ENCODE data around the gene MSRB2. TPM values are rescaled to one million over a fixed set of nuclear protein-coding genes. Genes with fewer than 3 reads are reported as not detected.

The MSRB2 gene
- total and polyA plus RNA-seq, 3 experiments from 2014 or later, result 3.2 to 12.6 (median 4.3) TPM

GRCh38 chr10:23139677-23140076 lies 44.3 kb downstream of the MSRB2 start:
- no peak for DNase-seq
- no peaks in the 10 kb centered on the region for H3K4me1 Mint-ChIP-seq
- H3K4me1 ChIP-seq (ENCODE audit: insufficient read depth, low read length), result no peaks in the 10 kb centered on the region
- H3K9me3 ChIP-seq (ENCODE audit: low read length), result no peaks in the 10 kb centered on the region
- no peak overlapping the region for H3K4me3 Mint-ChIP-seq
- no peak overlapping the region for H3K4me3 ChIP-seq (ENCODE audit: low read length)
- no peaks in the 10 kb centered on the region for H3K27me3 ChIP-seq (ENCODE audit: insufficient read depth, low read length, poor library complexity, severe bottlenecking)
- H3K27ac Mint-ChIP-seq, result no peak overlapping the region
- H3K9me3 Mint-ChIP-seq, result peaks cover 0 to 5% (median under 1%) of the 10 kb centered on the region in 5 donors
- H3K36me3 Mint-ChIP-seq, result peaks cover 0 to 3% (median 0%) of the 10 kb centered on the region in 3 donors
- no peak overlapping the region for H3K27ac ChIP-seq (ENCODE audit: low read depth, low read length)
- H3K27me3 Mint-ChIP-seq, result peaks cover 3 to 13% of the 10 kb centered on the region in 2 donors
- POLR2A ChIA-PET, result no interaction called here
- CTCF ChIA-PET, result interaction anchor here (1.6 kb wide), 1 partner anchor 18 kb away, joined by 3 read pairs; no protein-coding TSS in a partner anchor
- no peaks in the 10 kb centered on the region for H3K36me3 ChIP-seq (ENCODE audit: insufficient read depth, low read length)

GRCh38 chr10:23141995-23142394 lies 46.6 kb downstream of the MSRB2 start:
- Histone ChIP-seq H3K27ac (ENCODE audit: low read depth, low read length) (no peak overlapping the region), H3K27me3 (ENCODE audit: insufficient read depth, low read length, poor library complexity, severe bottlenecking) (no peaks in the 10 kb centered on the region), H3K4me3 (ENCODE audit: low read length) (no peak overlapping the region), H3K4me1 (ENCODE audit: insufficient read depth, low read length) (no peaks in the 10 kb centered on the region), H3K36me3 (ENCODE audit: insufficient read depth, low read length) (no peaks in the 10 kb centered on the region), H3K9me3 (ENCODE audit: low read length) (no peaks in the 10 kb centered on the region)
- POLR2A ChIA-PET, result no interaction called here
- Mint-ChIP-seq H3K4me1 (no peaks in the 10 kb centered on the region), H3K36me3 (peaks cover 0 to 3% (median 0%) of the 10 kb centered on the region in 3 donors), H3K27ac (no peak overlapping the region), H3K27me3 (peaks cover 5 to 11% of the 10 kb centered on the region in 2 donors), H3K9me3 (peaks cover 0 to 5% (median 0%) of the 10 kb centered on the region in 5 donors), H3K4me3 (no peak overlapping the region)
- CTCF ChIA-PET, result no interaction called here
- no peak for DNase-seq

- H3K36me3 ChIP-seq (ENCODE audit: insufficient read depth, low read length), result no peaks in the 10 kb centered on the region
- CTCF ChIA-PET, result interaction anchor here (1.9 kb wide), 1 partner anchor 12 kb away, joined by 5 read pairs; no protein-coding TSS in a partner anchor
- Mint-ChIP-seq H3K36me3 (no peaks in the 10 kb centered on the region), H3K9me3 (peaks cover 0 to 2% (median 0%) of the 10 kb centered on the region in 5 donors), H3K4me3 (no peak overlapping the region), H3K27ac (no peak overlapping the region), H3K27me3 (peaks cover 8 to 13% of the 10 kb centered on the region in 2 donors), H3K4me1 (no peaks in the 10 kb centered on the region)
- no peak overlapping the region for H3K4me3 ChIP-seq (ENCODE audit: low read length)
- DNase-seq, result no peak
- no peaks in the 10 kb centered on the region for H3K4me1 ChIP-seq (ENCODE audit: insufficient read depth, low read length)
- no peak overlapping the region for H3K27ac ChIP-seq (ENCODE audit: low read depth, low read length)
- no peaks in the 10 kb centered on the region for H3K9me3 ChIP-seq (ENCODE audit: low read length)
- H3K27me3 ChIP-seq (ENCODE audit: insufficient read depth, low read length, poor library complexity, severe bottlenecking), result no peaks in the 10 kb centered on the region
- POLR2A ChIA-PET, result no interaction called here
Measured at GRCh38 chr10:23146258-23146657, 50.9 kb downstream of the MSRB2 start.

- H3K4me3 Mint-ChIP-seq, result no peak overlapping the region
- no peak overlapping the region for H3K27ac Mint-ChIP-seq
- no peak overlapping the region for H3K27ac ChIP-seq (ENCODE audit: low read depth, low read length)
- H3K9me3 Mint-ChIP-seq, result no peaks in the 10 kb centered on the region
- ChIA-PET CTCF (interaction anchor here (1.9 kb wide), 1 partner anchor 11 kb away, joined by 5 read pairs; no protein-coding TSS in a partner anchor), POLR2A (no interaction called here)
- no peak for DNase-seq
- no peak overlapping the region for H3K4me3 ChIP-seq (ENCODE audit: low read length)
- no peaks in the 10 kb centered on the region for H3K36me3 Mint-ChIP-seq
- no peaks in the 10 kb centered on the region for H3K4me1 ChIP-seq (ENCODE audit: insufficient read depth, low read length)
- no peaks in the 10 kb centered on the region for H3K4me1 Mint-ChIP-seq
- H3K36me3 ChIP-seq (ENCODE audit: insufficient read depth, low read length), result no peaks in the 10 kb centered on the region
- peaks cover 11 to 16% of the 10 kb centered on the region in 2 donors for H3K27me3 Mint-ChIP-seq
- H3K27me3 ChIP-seq (ENCODE audit: insufficient read depth, low read length, poor library complexity, severe bottlenecking), result no peaks in the 10 kb centered on the region
- H3K9me3 ChIP-seq (ENCODE audit: low read length), result no peaks in the 10 kb centered on the region
Measured at GRCh38 chr10:23147035-23147434, 51.7 kb downstream of the MSRB2 start.

GRCh38 chr10:23148214-23148613 lies 52.8 kb downstream of the MSRB2 start:
- POLR2A ChIA-PET, result no interaction called here
- H3K4me3 ChIP-seq (ENCODE audit: low read length), result no peak overlapping the region

GRCh38 chr10:23150091-23150490 lies 54.7 kb downstream of the MSRB2 start:
- Mint-ChIP-seq H3K4me1 (no peaks in the 10 kb centered on the region), H3K9me3 (peaks cover 0 to 3% (median 0%) of the 10 kb centered on the region in 5 donors), H3K4me3 (no peak overlapping the region), H3K36me3 (no peaks in the 10 kb centered on the region), H3K27me3 (peaks cover 11 to 21% of the 10 kb centered on the region in 2 donors), H3K27ac (no peak overlapping the region)
- no peaks in the 10 kb centered on the region for H3K4me1 ChIP-seq (ENCODE audit: insufficient read depth, low read length)
- H3K27ac ChIP-seq (ENCODE audit: low read depth, low read length), result no peak overlapping the region
- H3K27me3 ChIP-seq (ENCODE audit: insufficient read depth, low read length, poor library complexity, severe bottlenecking), result no peaks in the 10 kb centered on the region
- no peak overlapping the region for H3K4me3 ChIP-seq (ENCODE audit: low read length)
- DNase-seq, result no peak
- ChIA-PET POLR2A (no interaction called here), CTCF (no interaction called here)
- no peaks in the 10 kb centered on the region for H3K36me3 ChIP-seq (ENCODE audit: insufficient read depth, low read length)
- H3K9me3 ChIP-seq (ENCODE audit: low read length), result no peaks in the 10 kb centered on the region

More at GRCh38 chr10:23148214-23148613, 52.8 kb downstream of the MSRB2 start:
- no peaks in the 10 kb centered on the region for H3K27me3 ChIP-seq (ENCODE audit: insufficient read depth, low read length, poor library complexity, severe bottlenecking)
- H3K9me3 ChIP-seq (ENCODE audit: low read length), result no peaks in the 10 kb centered on the region
- Mint-ChIP-seq H3K36me3 (no peaks in the 10 kb centered on the region), H3K4me1 (no peaks in the 10 kb centered on the region), H3K27ac (no peak overlapping the region), H3K27me3 (peaks cover 11 to 16% of the 10 kb centered on the region in 2 donors), H3K9me3 (no peaks in the 10 kb centered on the region), H3K4me3 (no peak overlapping the region)
- CTCF ChIA-PET, result no interaction called here
- H3K27ac ChIP-seq (ENCODE audit: low read depth, low read length), result no peak overlapping the region
- no peaks in the 10 kb centered on the region for H3K4me1 ChIP-seq (ENCODE audit: insufficient read depth, low read length)
- no peaks in the 10 kb centered on the region for H3K36me3 ChIP-seq (ENCODE audit: insufficient read depth, low read length)
- DNase-seq, result no peak

- Mint-ChIP-seq H3K36me3 (no peaks in the 10 kb centered on the region), H3K27me3 (peaks cover 11 to 21% of the 10 kb centered on the region in 2 donors), H3K4me1 (no peaks in the 10 kb centered on the region), H3K4me3 (no peak overlapping the region), H3K9me3 (peaks cover 0 to 3% (median 0%) of the 10 kb centered on the region in 5 donors), H3K27ac (no peak overlapping the region)
- H3K27ac ChIP-seq (ENCODE audit: low read depth, low read length), result no peak overlapping the region
- no peak for DNase-seq
- ChIA-PET POLR2A (no interaction called here), CTCF (no interaction called here)
- no peaks in the 10 kb centered on the region for H3K27me3 ChIP-seq (ENCODE audit: insufficient read depth, low read length, poor library complexity, severe bottlenecking)
- no peak overlapping the region for H3K4me3 ChIP-seq (ENCODE audit: low read length)
- no peaks in the 10 kb centered on the region for H3K9me3 ChIP-seq (ENCODE audit: low read length)
- no peaks in the 10 kb centered on the region for H3K36me3 ChIP-seq (ENCODE audit: insufficient read depth, low read length)
- H3K4me1 ChIP-seq (ENCODE audit: insufficient read depth, low read length), result no peaks in the 10 kb centered on the region
Measured at GRCh38 chr10:23150610-23151009, 55.2 kb downstream of the MSRB2 start.

DNA sequence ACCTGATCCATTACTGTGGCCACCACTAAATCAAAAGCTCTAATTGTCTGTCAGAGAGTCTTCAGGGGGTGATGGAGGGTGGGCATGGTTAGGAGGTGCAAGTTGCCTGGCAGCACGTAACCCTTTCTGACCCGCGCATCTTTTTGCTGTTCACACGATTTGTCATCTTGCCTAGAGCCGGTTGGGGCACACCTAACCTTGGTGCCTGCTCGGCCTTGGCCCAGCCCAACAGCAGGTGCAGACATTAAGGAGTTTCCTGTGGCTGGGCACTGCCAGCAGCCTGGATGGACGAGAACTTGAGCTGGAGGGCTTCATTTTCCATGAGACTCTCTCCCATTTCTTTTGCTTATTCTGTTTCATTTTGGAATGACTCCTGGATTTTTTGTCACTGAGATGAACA lies 55.7 kb downstream of the MSRB2 start:
- CTCF ChIA-PET, result no interaction called here
- no peaks in the 10 kb centered on the region for H3K9me3 ChIP-seq (ENCODE audit: low read length)
- H3K27me3 ChIP-seq (ENCODE audit: insufficient read depth, low read length, poor library complexity, severe bottlenecking), result no peaks in the 10 kb centered on the region
- Mint-ChIP-seq H3K4me3 (no peak overlapping the region), H3K4me1 (no peaks in the 10 kb centered on the region), H3K27me3 (peaks cover 11 to 25% of the 10 kb centered on the region in 2 donors), H3K36me3 (no peaks in the 10 kb centered on the region), H3K27ac (no peak overlapping the region), H3K9me3 (peaks cover 0 to 5% (median 0%) of the 10 kb centered on the region in 5 donors)
- H3K4me3 ChIP-seq (ENCODE audit: low read length), result no peak overlapping the region
- H3K4me1 ChIP-seq (ENCODE audit: insufficient read depth, low read length), result no peaks in the 10 kb centered on the region
- no peak for DNase-seq
- no peak overlapping the region for H3K27ac ChIP-seq (ENCODE audit: low read depth, low read length)
- POLR2A ChIA-PET, result no interaction called here
- no peaks in the 10 kb centered on the region for H3K36me3 ChIP-seq (ENCODE audit: insufficient read depth, low read length)
